Ovary (tissue), 9 donors: ENCODE results near the gene AUTS2. TPM values are rescaled to one million over a fixed set of nuclear protein-coding genes. Genes with fewer than 3 reads are reported as not detected.

Experiments used
- DNase-seq, 5 donors: peaks; one replicate each; pipeline ENCODE4 v3.0.0-alpha.2; 2019 to 2020
- H3K27ac ChIP-seq, 2 donors: fragments of 200-600 bp; one replicate each; pipeline versions ENCODE4 v1.5.1 to v1.8.0; 2019 to 2022
- H3K27me3 ChIP-seq: fragments of 200-600 bp; one replicate; pipeline ENCODE4 v1.8.0; 2022
- H3K36me3 ChIP-seq: fragments of 200-600 bp; sonication (generic); one replicate; pipeline ENCODE4 v1.5.1; 2019
- H3K4me1 ChIP-seq: one replicate; pipeline ENCODE4 v1.8.1; 2013; ENCODE audit warnings: mild to moderate bottlenecking, moderate library complexity; ENCODE audit not compliant: insufficient read depth
- H3K4me3 ChIP-seq: fragments of 200-600 bp; sonication (generic); one replicate; pipeline ENCODE4 v1.5.1; 2017
- H3K9me3 ChIP-seq, 2 donors: fragments of 200-600 bp in 1 of 2; sonication (generic) in 1 of 2; one replicate each; pipeline versions ENCODE4 v1.5.1 to v1.8.1; 2013 to 2019; ENCODE audit warnings: mild to moderate bottlenecking in 1 of 2, moderate library complexity in 1 of 2
- CTCF ChIP-seq, 3 donors: fragments of 450-650 bp in 2 of 3; fragments of 200-600 bp in 1 of 3; IDR thresholded peaks; one replicate each; pipeline versions ENCODE4 v1.5.1 to v1.8.0; 2016 to 2022; ENCODE audit warnings: antibody characterized with exemption in 3 of 3, mild to moderate bottlenecking in 1 of 3
- EP300 ChIP-seq: sonication (generic); formaldehyde crosslinking; IDR thresholded peaks from one replicate; pipeline ENCODE4 v1.6.1; 2017; ENCODE audit warnings: antibody characterized with exemption
- POLR2A ChIP-seq: fragments of 450-650 bp; IDR thresholded peaks from one replicate; pipeline ENCODE4 v1.6.1; 2017; ENCODE audit warnings: antibody characterized with exemption, mild to moderate bottlenecking, moderate library complexity
- WGBS, 3 donors: extraction: QIAGEN DNeasy Blood & Tissue Kit in 1 of 3; methylation state at CpG; one replicate each; pipeline versions ENCODE4 v1.1.5 to v1.1.7; 2013 to 2017; 5-methylcytosine and 5-hydroxymethylcytosine counted together
- intact Hi-C, 4 donors: fragments of 100-400 bp; cut with DNase I; formaldehyde crosslinking; loops; one replicate each; pipeline versions ENCODE4 v1.11.0 to v1.15.1; 2022 to 2023
- polyA plus RNA-seq, 2 donors: library from polyadenylated mRNA; stranded (reverse); fragments of 200-250 nt in 1 of 2; fragments of 350-450 nt in 1 of 2; fragmentation: Illumina TruSeq in 1 of 2; extraction: RNeasy Lipid Tissue Mini Kit (QIAGEN cat#74804) in 1 of 2; gene quantifications; one replicate each; pipeline ENCODE4 v1.2.3, GENCODE V29; 2013 to 2014
- total RNA-seq, 7 donors: library from RNA; depleted of rRNA in 2 of 7; stranded (reverse); fragments of >200 nt in 2 of 7; fragmentation: NEBNext Ultra II Directional in 3 of 7; extraction: Animal tissue kit (Norgen Biotek cat#: 25700) in 3 of 7; gene quantifications; one replicate each; pipeline versions ENCODE4 v1.1.0 to v1.2.4, GENCODE V29; 2016 to 2023
- donor health status: DM: no; HTN: no; CAD: no; lungs with moderate emphysema.
- donor health status: DM: no; HTN: no; CAD: no.
- donor health status: Bipolar disorder and iron deficiency.
- donor health status: DM: yes; HTN: yes; CAD: no.
- donor health status: DM: no; HTN: no; CAD: no.
- donor health status: DM: yes; HTN: yes; CAD: no.

Gene AUTS2
- total and polyA plus RNA-seq, 9 donors, result 18.3 to 60.9 (median 44.9) TPM

GRCh38 chr7:70120851-70121250, 522.6 kb downstream of the AUTS2 start:
- H3K36me3 ChIP-seq, result no peaks in the 10 kb centered on the region
- 95 to 97% (median 97%) methylated on average over 1 of the region's 1 CpG for WGBS, 3 donors
- no peaks in the 10 kb centered on the region for H3K27me3 ChIP-seq
- peaks cover 0 to 4% of the 10 kb centered on the region in 2 donors for H3K9me3 ChIP-seq
- no peak for TF ChIP-seq POLR2A
- TF ChIP-seq CTCF (IDR thresholded peaks at IDR 0.05), result no peak
- TF ChIP-seq EP300, result no peak
- intact Hi-C loops, result no loop called here
- no peaks in the 10 kb centered on the region for H3K4me1 ChIP-seq
- DNase-seq, result no peak
- H3K4me3 ChIP-seq, result no peak overlapping the region
- no peak overlapping the region for H3K27ac ChIP-seq

- no peaks in the 10 kb centered on the region for H3K36me3 ChIP-seq
- DNase-seq, result no peak
- H3K4me1 ChIP-seq, result no peaks in the 10 kb centered on the region
- whole genome bisulfite sequencing, 3 donors, result 74 to 93% (median 89%) methylated on average over 3 of the region's 3 CpGs
- H3K27me3 ChIP-seq, result no peaks in the 10 kb centered on the region
- H3K27ac ChIP-seq, result no peak overlapping the region
- intact Hi-C loops, result no loop called here
- no peak for TF ChIP-seq CTCF (IDR thresholded peaks at IDR 0.05)
- no peak for TF ChIP-seq POLR2A
- TF ChIP-seq EP300, result no peak
- no peak overlapping the region for H3K4me3 ChIP-seq
- H3K9me3 ChIP-seq, result no peaks in the 10 kb centered on the region
Observed at GRCh38 chr7:70131817-70132216, 533.5 kb downstream of the AUTS2 start.

GRCh38 chr7:70132226-70132851, 534.1 kb downstream of the AUTS2 start:
- no peaks in the 10 kb centered on the region for H3K4me1 ChIP-seq
- DNase-seq, result no peak
- no peak overlapping the region for H3K27ac ChIP-seq
- intact Hi-C loops, result no loop called here
- no peaks in the 10 kb centered on the region for H3K27me3 ChIP-seq
- 90 to 92% (median 90%) methylated on average over 11 of the region's 11 CpGs for WGBS, 3 donors
- no peaks in the 10 kb centered on the region for H3K9me3 ChIP-seq
- TF ChIP-seq POLR2A (no peak), CTCF (IDR thresholded peaks at IDR 0.05) (no peak), EP300 (no peak)
- H3K36me3 ChIP-seq, result no peaks in the 10 kb centered on the region
- no peak overlapping the region for H3K4me3 ChIP-seq

- no peaks in the 10 kb centered on the region for H3K27me3 ChIP-seq
- intact Hi-C loops, result no loop called here
- H3K4me3 ChIP-seq, result no peak overlapping the region
- no peak for TF ChIP-seq CTCF (IDR thresholded peaks at IDR 0.05)
- no peak for TF ChIP-seq EP300
- TF ChIP-seq POLR2A, result no peak
- 44 to 70% (median 52%) methylated on average over 1 of the region's 1 CpG for WGBS, 3 donors
- DNase-seq, result no peak
- H3K36me3 ChIP-seq, result no peaks in the 10 kb centered on the region
- H3K4me1 ChIP-seq, result no peaks in the 10 kb centered on the region
- H3K9me3 ChIP-seq, result no peaks in the 10 kb centered on the region
- no peak overlapping the region for H3K27ac ChIP-seq
Observed at GRCh38 chr7:70132852-70133690, 534.8 kb downstream of the AUTS2 start.
